ENCODE measurements around the gene MOB3B.
A peak's percentile ranks its signal among the peaks of the same experiment; 100 is the strongest.

MOB3B gene

GRCh38 chr9:27475057-27475595, 54.5 kb downstream of the MOB3B start:
- H3K4me3 ChIP-seq (replicated peaks in 1 of 2; ENCODE audit: low read depth in 2 of 2, low read length in 2 of 2) = no peak overlapping the region
- TF ChIP-seq, protein P1, sequence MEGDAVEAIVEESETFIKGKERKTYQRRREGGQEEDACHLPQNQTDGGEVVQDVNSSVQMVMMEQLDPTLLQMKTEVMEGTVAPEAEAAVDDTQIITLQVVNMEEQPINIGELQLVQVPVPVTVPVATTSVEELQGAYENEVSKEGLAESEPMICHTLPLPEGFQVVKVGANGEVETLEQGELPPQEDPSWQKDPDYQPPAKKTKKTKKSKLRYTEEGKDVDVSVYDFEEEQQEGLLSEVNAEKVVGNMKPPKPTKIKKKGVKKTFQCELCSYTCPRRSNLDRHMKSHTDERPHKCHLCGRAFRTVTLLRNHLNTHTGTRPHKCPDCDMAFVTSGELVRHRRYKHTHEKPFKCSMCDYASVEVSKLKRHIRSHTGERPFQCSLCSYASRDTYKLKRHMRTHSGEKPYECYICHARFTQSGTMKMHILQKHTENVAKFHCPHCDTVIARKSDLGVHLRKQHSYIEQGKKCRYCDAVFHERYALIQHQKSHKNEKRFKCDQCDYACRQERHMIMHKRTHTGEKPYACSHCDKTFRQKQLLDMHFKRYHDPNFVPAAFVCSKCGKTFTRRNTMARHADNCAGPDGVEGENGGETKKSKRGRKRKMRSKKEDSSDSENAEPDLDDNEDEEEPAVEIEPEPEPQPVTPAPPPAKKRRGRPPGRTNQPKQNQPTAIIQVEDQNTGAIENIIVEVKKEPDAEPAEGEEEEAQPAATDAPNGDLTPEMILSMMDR (IDR thresholded peaks at IDR 0.05; ENCODE audit: low read depth, low read length) = no peak
- DNase-seq (ENCODE audit: low read depth in 2 of 2) = no peak

- DNase-seq (ENCODE audit: low read depth in 2 of 2) = no peak
- no peak overlapping the region for H3K4me3 ChIP-seq (replicated peaks in 1 of 2; ENCODE audit: low read depth in 2 of 2, low read length in 2 of 2)
- TF ChIP-seq, protein P1 (IDR thresholded peaks at IDR 0.05; ENCODE audit: low read depth, low read length) = no peak
Measured at GRCh38 chr9:27474305-27474704, 55.3 kb downstream of the MOB3B start.

GRCh38 chr9:27473111-27473529, 56.5 kb downstream of the MOB3B start:
- no peak overlapping the region for H3K4me3 ChIP-seq (replicated peaks in 1 of 2; ENCODE audit: low read depth in 2 of 2, low read length in 2 of 2)
- peak in 1 of 2 donors; percentile 5 for DNase-seq (ENCODE audit: low read depth in 2 of 2)
- TF ChIP-seq, protein P1 (IDR thresholded peaks at IDR 0.05; ENCODE audit: low read depth, low read length) = no peak

GRCh38 chr9:27472195-27472594, 57.4 kb downstream of the MOB3B start:
- H3K4me3 ChIP-seq (replicated peaks in 1 of 2; ENCODE audit: low read depth in 2 of 2, low read length in 2 of 2) = no peak overlapping the region
- no peak for DNase-seq (ENCODE audit: low read depth in 2 of 2)
- TF ChIP-seq, protein P1 (IDR thresholded peaks at IDR 0.05; ENCODE audit: low read depth, low read length) = no peak

DNA sequence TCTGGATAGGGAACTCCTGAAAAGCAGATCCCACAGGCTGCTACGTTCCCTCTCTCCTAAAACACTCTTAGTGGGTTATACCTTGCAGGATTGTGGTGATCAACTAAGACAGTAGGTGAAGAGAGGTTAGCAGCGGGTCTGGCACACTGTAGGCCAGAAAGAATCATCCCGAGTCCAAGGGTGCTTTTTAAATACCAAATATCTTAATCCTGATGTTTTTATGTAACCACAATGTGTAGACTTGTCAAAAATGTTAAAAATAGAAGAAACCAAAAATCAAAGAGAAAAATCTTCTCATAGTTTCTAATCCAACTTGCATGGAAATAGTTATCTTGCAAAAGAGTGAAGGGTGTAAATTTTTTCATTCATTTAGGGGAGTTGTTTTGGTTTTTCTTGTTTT, 57.8 kb downstream of the MOB3B start:
- no peak for DNase-seq (ENCODE audit: low read depth in 2 of 2)
- no peak overlapping the region for H3K4me3 ChIP-seq (replicated peaks in 1 of 2; ENCODE audit: low read depth in 2 of 2, low read length in 2 of 2)
- TF ChIP-seq, protein P1 (IDR thresholded peaks at IDR 0.05; ENCODE audit: low read depth, low read length) = no peak

- H3K4me3 ChIP-seq (replicated peaks in 1 of 2; ENCODE audit: low read depth in 2 of 2, low read length in 2 of 2) = no peak overlapping the region
- TF ChIP-seq, protein P1 (IDR thresholded peaks at IDR 0.05; ENCODE audit: low read depth, low read length) = no peak
- DNase-seq (ENCODE audit: low read depth in 2 of 2) = no peak
Measured at GRCh38 chr9:27471366-27471765, 58.2 kb downstream of the MOB3B start.

GRCh38 chr9:27470291-27470856, 59.2 kb downstream of the MOB3B start:
- TF ChIP-seq, protein P1 (IDR thresholded peaks at IDR 0.05; ENCODE audit: low read depth, low read length) = no peak
- DNase-seq (ENCODE audit: low read depth in 2 of 2) = no peak
- no peak overlapping the region for H3K4me3 ChIP-seq (replicated peaks in 1 of 2; ENCODE audit: low read depth in 2 of 2, low read length in 2 of 2)

Data from cardiac fibroblast (primary cell).